ENCODE measurements around the gene IGSF21. TPM values are rescaled to one million over a fixed set of nuclear protein-coding genes. Genes with fewer than 3 reads are reported as not detected.

The IGSF21 gene
- total RNA-seq, 1 experiment from 2014 or later, result 30.5 TPM

DNA sequence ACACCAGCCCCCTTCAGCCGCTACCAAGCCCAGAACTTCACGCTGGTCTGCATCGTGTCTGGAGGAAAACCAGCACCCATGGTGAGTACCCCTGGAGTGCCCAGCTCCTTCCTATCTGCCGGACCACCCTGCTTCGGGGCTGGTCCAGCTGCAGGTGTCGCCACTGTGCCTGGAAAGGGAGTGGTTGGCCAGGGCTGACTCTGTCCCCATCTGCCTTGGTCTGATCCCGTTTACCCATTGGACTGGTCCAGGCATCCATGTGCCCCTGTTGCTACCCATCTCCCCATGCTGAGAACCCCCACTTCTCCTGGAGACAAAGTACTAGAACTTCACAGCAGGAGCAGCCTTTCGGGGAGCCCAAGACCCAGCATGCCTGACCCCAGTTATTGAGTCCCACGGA, 254.6 kb downstream of the IGSF21 start:
- Mint-ChIP-seq H3K27me3 (ENCODE audit: low read depth) (peaks cover 2% of the 10 kb centered on the region; the same call in 1 of the 2 replicates), H3K4me3 (no peak overlapping the region), H3K9me3 (peaks cover 9% of the 10 kb centered on the region), H3K27ac (no peak overlapping the region), H3K36me3 (peaks cover 18% of the 10 kb centered on the region), H3K4me1 (peaks cover 13% of the 10 kb centered on the region)
- TF ChIP-seq FOXP1 (CRISPR knock-in tag; IDR thresholded peaks at IDR 0.05; ENCODE audit: borderline replicate concordance) (no peak), MXD4 (CRISPR knock-in tag; IDR thresholded peaks at IDR 0.05; ENCODE audit: borderline replicate concordance) (no peak), AR (CRISPR knock-in tag; IDR thresholded peaks at IDR 0.05) (no peak), CREM (CRISPR knock-in tag; IDR thresholded peaks at IDR 0.05) (no peak), RELA (CRISPR knock-in tag; IDR thresholded peaks at IDR 0.05; ENCODE audit: borderline replicate concordance) (no peak), CTCF (IDR thresholded peaks at IDR 0.05) (no peak), ZNF121 (CRISPR knock-in tag; IDR thresholded peaks at IDR 0.05) (no peak), ETV6 (CRISPR knock-in tag; IDR thresholded peaks at IDR 0.05) (no peak), NR2C2 (CRISPR knock-in tag; IDR thresholded peaks at IDR 0.05) (no peak), JUN (CRISPR knock-in tag; IDR thresholded peaks at IDR 0.05) (no peak), ZNF423 (CRISPR knock-in tag; IDR thresholded peaks at IDR 0.05) (no peak), ESRRA (CRISPR knock-in tag; IDR thresholded peaks at IDR 0.05; ENCODE audit: borderline replicate concordance) (no peak), PREB (CRISPR knock-in tag; IDR thresholded peaks at IDR 0.05; ENCODE audit: borderline replicate concordance) (no peak)
- DNase-seq (ENCODE audit: low spot score), result no peak
- POLR2A ChIA-PET, result no interaction called here
- CTCF ChIA-PET, result interaction anchor here (0.7 to 2.6 kb wide), 11 partner anchors 13 to 213 kb away, joined by 3 to 8 read pairs (median 3); partner anchors contain the start of gene KLHDC7A
- peak; percentile 27; the same call in 1 of the 2 replicates for ATAC-seq

- POLR2A ChIA-PET, result no interaction called here
- CTCF ChIA-PET, result interaction anchor here (0.9 to 1.3 kb wide), 2 partner anchors 129 to 212 kb away, joined by 3 read pairs; no protein-coding TSS in a partner anchor
- Mint-ChIP-seq H3K9me3 (peaks cover 9% of the 10 kb centered on the region), H3K4me3 (no peak overlapping the region), H3K27ac (no peak overlapping the region; the same call in 1 of the 2 replicates), H3K27me3 (ENCODE audit: low read depth) (peaks cover 2% of the 10 kb centered on the region; the same call in 1 of the 2 replicates), H3K4me1 (peaks cover 13% of the 10 kb centered on the region), H3K36me3 (peaks cover 18% of the 10 kb centered on the region)
- DNase-seq (ENCODE audit: low spot score), result no peak
- ATAC-seq, result no peak
- TF ChIP-seq, protein P1, sequence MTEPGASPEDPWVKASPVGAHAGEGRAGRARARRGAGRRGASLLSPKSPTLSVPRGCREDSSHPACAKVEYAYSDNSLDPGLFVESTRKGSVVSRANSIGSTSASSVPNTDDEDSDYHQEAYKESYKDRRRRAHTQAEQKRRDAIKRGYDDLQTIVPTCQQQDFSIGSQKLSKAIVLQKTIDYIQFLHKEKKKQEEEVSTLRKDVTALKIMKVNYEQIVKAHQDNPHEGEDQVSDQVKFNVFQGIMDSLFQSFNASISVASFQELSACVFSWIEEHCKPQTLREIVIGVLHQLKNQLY (CRISPR knock-in tag; IDR thresholded peaks at IDR 0.05), result no peak
- TF ChIP-seq MAX (CRISPR knock-in tag; IDR thresholded peaks at IDR 0.05) (no peak), NR1H2 (CRISPR knock-in tag; IDR thresholded peaks at IDR 0.05) (no peak), SMAD4 (CRISPR knock-in tag; IDR thresholded peaks at IDR 0.05) (no peak), FOXJ3 (CRISPR knock-in tag; IDR thresholded peaks at IDR 0.05; ENCODE audit: borderline replicate concordance) (no peak), ZNF425 (CRISPR knock-in tag; conservative IDR thresholded peaks at IDR 0.05) (no peak), MYBL2 (CRISPR knock-in tag; IDR thresholded peaks at IDR 0.05) (no peak), CREM (CRISPR knock-in tag; IDR thresholded peaks at IDR 0.05) (no peak), RELA (CRISPR knock-in tag; IDR thresholded peaks at IDR 0.05; ENCODE audit: borderline replicate concordance) (no peak), GRHL2 (CRISPR knock-in tag; IDR thresholded peaks at IDR 0.05; ENCODE audit: insufficient replicate concordance, severe bottlenecking) (no peak), ZNF317 (CRISPR knock-in tag; IDR thresholded peaks at IDR 0.05; ENCODE audit: borderline replicate concordance, low read depth) (no peak), ZBTB43 (CRISPR knock-in tag; IDR thresholded peaks at IDR 0.05) (no peak)
- TF ChIP-seq, protein P2, sequence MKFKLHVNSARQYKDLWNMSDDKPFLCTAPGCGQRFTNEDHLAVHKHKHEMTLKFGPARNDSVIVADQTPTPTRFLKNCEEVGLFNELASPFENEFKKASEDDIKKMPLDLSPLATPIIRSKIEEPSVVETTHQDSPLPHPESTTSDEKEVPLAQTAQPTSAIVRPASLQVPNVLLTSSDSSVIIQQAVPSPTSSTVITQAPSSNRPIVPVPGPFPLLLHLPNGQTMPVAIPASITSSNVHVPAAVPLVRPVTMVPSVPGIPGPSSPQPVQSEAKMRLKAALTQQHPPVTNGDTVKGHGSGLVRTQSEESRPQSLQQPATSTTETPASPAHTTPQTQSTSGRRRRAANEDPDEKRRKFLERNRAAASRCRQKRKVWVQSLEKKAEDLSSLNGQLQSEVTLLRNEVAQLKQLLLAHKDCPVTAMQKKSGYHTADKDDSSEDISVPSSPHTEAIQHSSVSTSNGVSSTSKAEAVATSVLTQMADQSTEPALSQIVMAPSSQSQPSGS (CRISPR knock-in tag; IDR thresholded peaks at IDR 0.05; ENCODE audit: borderline replicate concordance, low read depth), result no peak
Measured at GRCh38 chr1:18363436-18363835, 255.8 kb downstream of the IGSF21 start.

Measured in WTC11 (cell line).